ENCODE results near the gene RCL1. TPM values are rescaled to one million over a fixed set of nuclear protein-coding genes. Genes with fewer than 3 reads are reported as not detected.
A peak's percentile ranks its signal among the peaks of the same experiment; 100 is the strongest.

RCL1 gene
- total and polyA plus RNA-seq, 2 of the 13 experiments (the other 11 are each of a cell fraction or from before 2014, with no cell fraction given) = 22.3 to 31.6 TPM

GRCh38 chr9:4762886-4763541, 29.7 kb upstream of the RCL1 start:
- DNase-seq (ENCODE audit: low spot score) = no peak
- POLR2A ChIA-PET = interaction anchor here (1.3 kb wide), 1 partner anchor 226 kb away, joined by 3 read pairs; no protein-coding TSS in a partner anchor
- TF ChIP-seq HMGXB3 (CRISPR knock-in tag; IDR thresholded peaks at IDR 0.05; ENCODE audit: borderline replicate concordance) = no peak
- no peak for TF ChIP-seq ZNF740 (CRISPR knock-in tag; IDR thresholded peaks at IDR 0.05)
- TF ChIP-seq MAZ (IDR thresholded peaks at IDR 0.05; ENCODE audit: borderline replicate concordance, low read depth, low read length) = no peak
- TF ChIP-seq MAZ (CRISPR knock-in tag; IDR thresholded peaks at IDR 0.05; ENCODE audit: low read depth) = 0 out of 2 replicates have a peak, but pooled peaks have one; percentile 53
- TF ChIP-seq ARID4A (CRISPR knock-in tag; IDR thresholded peaks at IDR 0.05; ENCODE audit: borderline replicate concordance) = 0 out of 2 replicates have a peak, but pooled peaks have one; percentile 14
- TF ChIP-seq CTCF (CRISPR knock-in tag; IDR thresholded peaks at IDR 0.05) = peak; percentile 14; the same call in 1 of the 2 replicates
- TF ChIP-seq ELF3 (CRISPR knock-in tag; IDR thresholded peaks at IDR 0.05) = peak; percentile 5; the same call in 1 of the 2 replicates
- TF ChIP-seq NR2F6 (IDR thresholded peaks at IDR 0.05) = peak; percentile 59
- TF ChIP-seq NR2F6 (CRISPR knock-in tag; IDR thresholded peaks at IDR 0.05) = no peak
- TF ChIP-seq MIXL1 (CRISPR knock-in tag; IDR thresholded peaks at IDR 0.05) = 0 out of 2 replicates have a peak, but pooled peaks have one; percentile 8
- no peak for TF ChIP-seq HNRNPL (IDR thresholded peaks at IDR 0.05; ENCODE audit: low read depth, low read length)
- TF ChIP-seq MXI1 (IDR thresholded peaks at IDR 0.05; ENCODE audit: borderline replicate concordance, low read depth, low read length) = no peak
- 0 out of 2 replicates have a peak, but pooled peaks have one; percentile 2 for TF ChIP-seq IRF2 (CRISPR knock-in tag; IDR thresholded peaks at IDR 0.05)

More at GRCh38 chr9:4762886-4763541, 29.7 kb upstream of the RCL1 start:
- peak; percentile 86 for ATAC-seq
- Histone ChIP-seq H3K27ac (ENCODE audit: extremely low read length, insufficient read depth, low read length) (no peak overlapping the region), H3K4me3 (replicated peaks in 1 of 3; ENCODE audit: insufficient read depth in 1 of 3, low read depth in 2 of 3, low read length in 3 of 3) (peak overlapping the region; percentile 21 to 62 (median 55)), H4K20me1 (ENCODE audit: insufficient read depth, low read length) (no peaks in the 10 kb centered on the region), H3K36me3 (replicated peaks in 1 of 2; ENCODE audit: control insufficient read depth in 1 of 2, insufficient read depth in 2 of 2, low read length in 2 of 2) (no peaks in the 10 kb centered on the region), H3K9me3 (ENCODE audit: low read length) (no peaks in the 10 kb centered on the region), H3K9ac (ENCODE audit: insufficient read depth, low read depth, low read length) (peak overlapping the region; percentile 36; the same call in 1 of the 2 replicates), H3K4me1 (ENCODE audit: insufficient read depth, low read length) (peaks cover 23% of the 10 kb centered on the region), H3K79me2 (ENCODE audit: insufficient read depth, low read length) (no peaks in the 10 kb centered on the region), H3K4me2 (ENCODE audit: low read depth, low read length) (peak overlapping the region; percentile 96), H2AFZ (ENCODE audit: low read length) (no peak overlapping the region), H3K27me3 (ENCODE audit: control insufficient read depth in 1 of 2, insufficient read depth in 2 of 2, low read length in 2 of 2) (no peaks in the 10 kb centered on the region; a peak in 1 of 5 replicates)
- in situ Hi-C loops (cut with HindIII; ENCODE audit: extremely low pct_ligation_motif_present, low pct_unique_long_range_greater_than_20kb) (loop anchor here (10.0 to 25.0 kb wide), 3 partner anchors 162 to 824 kb away; partner anchors contain the start of gene PLGRKT), intact Hi-C loops (cut with micrococcal nuclease; ENCODE audit: unreplicated experiment) (loop anchor here (1.0 to 5.0 kb wide), 7 partner anchors 34 to 674 kb away; partner anchors contain the start of gene PLGRKT)
- no TSS peak for BruUV-seq (replicated peaks)
- WGBS (ENCODE audit: low lambda C conversion rate) = under 1% methylated on average over 13 of the region's 14 CpGs
- CTCF ChIA-PET (ENCODE audit: low intra/inter-chr PET ratio, low total read pairs) = interaction anchor here (2.8 to 5.4 kb wide), 2 partner anchors 161 to 225 kb away, joined by 24 to 59 read pairs; no protein-coding TSS in a partner anchor
- FAIRE-seq = no peak

Data from HepG2 (cell line).